ENCODE measurements around the gene TNFRSF8. TPM values are rescaled to one million over a fixed set of nuclear protein-coding genes. Genes with fewer than 3 reads are reported as not detected.

Gene TNFRSF8
- polyA plus RNA-seq, 2 of the 4 experiments (the other 2 are of a cell fraction): 0.05 TPM; not detected in 1

DNA sequence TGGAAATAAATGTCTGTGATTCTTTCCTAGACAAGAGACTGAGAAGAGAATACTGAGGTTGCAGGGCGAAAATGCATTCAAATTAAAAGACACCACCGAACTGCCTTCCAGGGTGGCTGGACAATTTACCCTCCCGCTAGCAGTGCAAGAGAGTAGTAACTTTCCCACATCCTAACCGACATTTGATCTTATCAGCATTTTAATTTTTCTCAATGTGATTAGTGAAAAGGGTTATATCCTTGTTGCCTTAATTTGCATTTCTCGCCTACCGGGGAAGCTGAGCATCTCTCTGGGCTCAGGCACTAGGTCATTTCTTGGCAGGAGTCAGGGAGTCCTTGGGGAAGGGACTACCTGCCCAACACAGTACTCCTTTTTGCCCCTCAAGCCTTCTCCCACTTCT, 2.8 kb downstream of the TNFRSF8 start:
- no peak for DNase-seq (ENCODE audit: low read depth in 1 of 2, low spot score in 1 of 2)
- H3K4me1 ChIP-seq: no peaks in the 10 kb centered on the region
- H3K4me3 ChIP-seq: no peak overlapping the region
- POLR2A ChIA-PET: no interaction called here
- TF ChIP-seq KDM5A (IDR thresholded peaks at IDR 0.05) (no peak), NPAS2 (CRISPR knock-in tag; IDR thresholded peaks at IDR 0.05; ENCODE audit: borderline replicate concordance) (no peak), HDAC2 (IDR thresholded peaks at IDR 0.05) (no peak), CBX2 (IDR thresholded peaks at IDR 0.05; ENCODE audit: borderline replicate concordance, low read depth) (no peak), SREBF2 (IDR thresholded peaks at IDR 0.05) (no peak), POLR2AphosphoS2 (conservative IDR thresholded peaks at IDR 0.05; ENCODE audit: low read length) (no peak), RAD21 (conservative IDR thresholded peaks at IDR 0.05 in 1 of 2, IDR thresholded peaks at IDR 0.05 in 1 of 2) (no peak), CHD2 (IDR thresholded peaks at IDR 0.05; ENCODE audit: low read length, partially characterized antibody) (no peak), RNF2 (IDR thresholded peaks at IDR 0.05; ENCODE audit: borderline replicate concordance, low read depth) (no peak), JUN (IDR thresholded peaks at IDR 0.05) (no peak), NR3C1 (IDR thresholded peaks at IDR 0.05) (no peak), ZSCAN20 (CRISPR knock-in tag; IDR thresholded peaks at IDR 0.05) (no peak), ZNF302 (CRISPR knock-in tag; IDR thresholded peaks at IDR 0.05) (no peak), HOXB13 (CRISPR knock-in tag; IDR thresholded peaks at IDR 0.05; ENCODE audit: low read depth) (no peak), CEBPB (IDR thresholded peaks at IDR 0.05) (no peak), HOXA7 (CRISPR knock-in tag; IDR thresholded peaks at IDR 0.05) (no peak), HOXB5 (CRISPR knock-in tag; IDR thresholded peaks at IDR 0.05) (no peak)
- TF ChIP-seq, protein P1, sequence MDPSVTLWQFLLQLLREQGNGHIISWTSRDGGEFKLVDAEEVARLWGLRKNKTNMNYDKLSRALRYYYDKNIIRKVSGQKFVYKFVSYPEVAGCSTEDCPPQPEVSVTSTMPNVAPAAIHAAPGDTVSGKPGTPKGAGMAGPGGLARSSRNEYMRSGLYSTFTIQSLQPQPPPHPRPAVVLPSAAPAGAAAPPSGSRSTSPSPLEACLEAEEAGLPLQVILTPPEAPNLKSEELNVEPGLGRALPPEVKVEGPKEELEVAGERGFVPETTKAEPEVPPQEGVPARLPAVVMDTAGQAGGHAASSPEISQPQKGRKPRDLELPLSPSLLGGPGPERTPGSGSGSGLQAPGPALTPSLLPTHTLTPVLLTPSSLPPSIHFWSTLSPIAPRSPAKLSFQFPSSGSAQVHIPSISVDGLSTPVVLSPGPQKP (IDR thresholded peaks at IDR 0.05; ENCODE audit: low read depth, low read length): no peak
- H3K9me3 ChIP-seq: no peaks in the 10 kb centered on the region
- 58% methylated on average over 6 of the region's 6 CpGs for WGBS (ENCODE audit: missing lambda C conversion rate)
- FAIRE-seq: no peak
- no peak overlapping the region for H3K27ac ChIP-seq
- no peak overlapping the region for H3K4me2 ChIP-seq
- ATAC-seq: no peak
- CTCF ChIA-PET: no interaction called here

DNA sequence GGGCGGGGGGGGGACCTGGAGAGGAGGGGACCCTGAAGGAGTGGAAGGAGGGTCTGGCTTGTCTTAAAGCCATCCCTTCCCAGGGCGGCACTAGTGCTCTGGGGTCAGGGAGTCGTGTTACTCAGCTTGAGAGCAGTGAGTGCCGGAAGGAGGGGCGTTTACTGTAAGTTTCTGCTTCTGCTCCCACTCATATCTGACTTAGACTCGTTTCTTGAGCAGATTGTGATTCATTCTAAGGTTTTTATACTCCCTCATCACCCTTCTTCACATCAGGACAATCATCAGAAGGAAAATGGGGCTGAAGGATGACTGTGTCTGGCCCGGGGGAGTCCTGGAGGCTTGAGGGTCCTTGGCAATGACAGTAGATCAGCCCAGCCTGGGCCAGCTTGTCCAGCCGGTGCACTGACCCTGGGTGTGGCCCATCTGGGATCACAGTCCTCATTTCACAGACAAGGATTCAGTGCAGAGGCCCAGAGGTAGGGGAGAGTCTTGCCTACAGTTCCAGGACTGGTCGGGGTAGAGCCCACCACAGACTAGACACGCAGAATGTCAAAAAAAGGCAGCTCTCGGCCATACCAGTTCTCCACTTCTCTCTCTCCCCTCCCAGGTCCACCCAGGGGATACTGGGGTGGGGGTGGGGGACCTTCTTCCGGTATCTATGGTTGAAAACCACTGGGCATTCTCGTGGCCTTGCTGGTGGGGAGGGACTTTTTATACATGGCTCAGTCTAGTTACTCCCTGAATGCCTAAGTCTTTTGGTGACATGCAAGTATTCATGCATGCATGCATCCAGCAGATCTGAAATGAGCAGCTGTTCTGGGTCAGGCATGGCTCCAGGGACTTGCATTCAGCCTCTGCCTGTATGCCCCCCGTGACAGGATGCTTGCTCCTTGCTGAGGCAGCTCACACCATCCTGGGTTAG, 5.1 kb downstream of the TNFRSF8 start:
- WGBS (ENCODE audit: missing lambda C conversion rate): 53% methylated on average over 12 of the region's 14 CpGs
- Histone ChIP-seq H3K9me3 (no peaks in the 10 kb centered on the region), H3K4me2 (no peak overlapping the region), H3K4me3 (no peak overlapping the region), H3K27ac (no peak overlapping the region), H3K4me1 (no peaks in the 10 kb centered on the region)
- TF ChIP-seq PHF8 (IDR thresholded peaks at IDR 0.05; ENCODE audit: borderline replicate concordance, low read depth) (no peak), POLR2A (IDR thresholded peaks at IDR 0.05; ENCODE audit: low read length) (no peak), TFCP2L1 (CRISPR knock-in tag; IDR thresholded peaks at IDR 0.05) (no peak), KDM5A (IDR thresholded peaks at IDR 0.05) (no peak), EP300 (IDR thresholded peaks at IDR 0.05) (no peak)
- TF ChIP-seq, protein P2, sequence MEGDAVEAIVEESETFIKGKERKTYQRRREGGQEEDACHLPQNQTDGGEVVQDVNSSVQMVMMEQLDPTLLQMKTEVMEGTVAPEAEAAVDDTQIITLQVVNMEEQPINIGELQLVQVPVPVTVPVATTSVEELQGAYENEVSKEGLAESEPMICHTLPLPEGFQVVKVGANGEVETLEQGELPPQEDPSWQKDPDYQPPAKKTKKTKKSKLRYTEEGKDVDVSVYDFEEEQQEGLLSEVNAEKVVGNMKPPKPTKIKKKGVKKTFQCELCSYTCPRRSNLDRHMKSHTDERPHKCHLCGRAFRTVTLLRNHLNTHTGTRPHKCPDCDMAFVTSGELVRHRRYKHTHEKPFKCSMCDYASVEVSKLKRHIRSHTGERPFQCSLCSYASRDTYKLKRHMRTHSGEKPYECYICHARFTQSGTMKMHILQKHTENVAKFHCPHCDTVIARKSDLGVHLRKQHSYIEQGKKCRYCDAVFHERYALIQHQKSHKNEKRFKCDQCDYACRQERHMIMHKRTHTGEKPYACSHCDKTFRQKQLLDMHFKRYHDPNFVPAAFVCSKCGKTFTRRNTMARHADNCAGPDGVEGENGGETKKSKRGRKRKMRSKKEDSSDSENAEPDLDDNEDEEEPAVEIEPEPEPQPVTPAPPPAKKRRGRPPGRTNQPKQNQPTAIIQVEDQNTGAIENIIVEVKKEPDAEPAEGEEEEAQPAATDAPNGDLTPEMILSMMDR (IDR thresholded peaks at IDR 0.05): no peak
- TF ChIP-seq, protein P3, sequence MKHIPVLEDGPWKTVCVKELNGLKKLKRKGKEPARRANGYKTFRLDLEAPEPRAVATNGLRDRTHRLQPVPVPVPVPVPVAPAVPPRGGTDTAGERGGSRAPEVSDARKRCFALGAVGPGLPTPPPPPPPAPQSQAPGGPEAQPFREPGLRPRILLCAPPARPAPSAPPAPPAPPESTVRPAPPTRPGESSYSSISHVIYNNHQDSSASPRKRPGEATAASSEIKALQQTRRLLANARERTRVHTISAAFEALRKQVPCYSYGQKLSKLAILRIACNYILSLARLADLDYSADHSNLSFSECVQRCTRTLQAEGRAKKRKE (CRISPR knock-in tag; IDR thresholded peaks at IDR 0.05; ENCODE audit: low read depth): no peak
- DNase-seq (ENCODE audit: low read depth in 1 of 2, low spot score in 1 of 2) (no peak), ATAC-seq (0 out of 6 replicates have a peak, but pooled peaks of 1 of the 2 experiments have one; percentile 14), FAIRE-seq (no peak)
- CTCF ChIA-PET: interaction anchor here (1.7 kb wide), 1 partner anchor 18 kb away, joined by 4 read pairs; no protein-coding TSS in a partner anchor
- POLR2A ChIA-PET: no interaction called here

All from A549 (cell line).